ENCODE measurements around the gene ZBTB17. TPM values are rescaled to one million over a fixed set of nuclear protein-coding genes. Genes with fewer than 3 reads are reported as not detected.

ZBTB17 gene
- total and polyA plus RNA-seq, 9 of the 15 experiments (the other 6 are each of a cell fraction or from before 2014, with no cell fraction given), result 1.1 to 53.4 (median 29.6) TPM

DNA sequence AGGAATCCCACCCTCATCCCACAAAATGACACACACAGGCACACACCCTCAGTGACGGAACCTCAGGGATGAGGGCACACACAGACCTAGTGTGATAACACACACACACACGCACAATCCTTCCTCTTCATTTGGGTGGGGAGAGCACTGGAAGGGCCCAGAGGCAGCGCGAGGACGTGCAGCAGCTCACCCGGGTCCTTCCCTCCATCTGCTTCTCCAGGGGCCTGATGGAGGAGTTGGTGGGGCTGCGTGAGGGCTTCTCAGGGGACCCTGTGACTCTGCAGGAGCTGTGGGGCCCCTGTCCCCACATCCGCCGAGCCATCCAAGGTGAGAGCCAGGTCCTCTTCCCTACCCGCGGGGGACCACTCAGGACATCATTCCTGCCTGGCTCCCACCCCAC is 46.5 kb upstream of the ZBTB17 start (continued):
- TF ChIP-seq SMARCA4 (IDR thresholded peaks at IDR 0.05) (no peak), TBP (optimal IDR thresholded peaks at IDR 0.05; ENCODE audit: low read depth, low read length) (no peak), JUN (IDR thresholded peaks at IDR 0.05; ENCODE audit: borderline replicate concordance, low read depth, low read length) (no peak), JUN (CRISPR knock-in tag; IDR thresholded peaks at IDR 0.05; ENCODE audit: borderline replicate concordance) (no peak), ERF (CRISPR knock-in tag; IDR thresholded peaks at IDR 0.05) (no peak), ZNF785 (CRISPR knock-in tag; IDR thresholded peaks at IDR 0.05) (no peak)

DNA sequence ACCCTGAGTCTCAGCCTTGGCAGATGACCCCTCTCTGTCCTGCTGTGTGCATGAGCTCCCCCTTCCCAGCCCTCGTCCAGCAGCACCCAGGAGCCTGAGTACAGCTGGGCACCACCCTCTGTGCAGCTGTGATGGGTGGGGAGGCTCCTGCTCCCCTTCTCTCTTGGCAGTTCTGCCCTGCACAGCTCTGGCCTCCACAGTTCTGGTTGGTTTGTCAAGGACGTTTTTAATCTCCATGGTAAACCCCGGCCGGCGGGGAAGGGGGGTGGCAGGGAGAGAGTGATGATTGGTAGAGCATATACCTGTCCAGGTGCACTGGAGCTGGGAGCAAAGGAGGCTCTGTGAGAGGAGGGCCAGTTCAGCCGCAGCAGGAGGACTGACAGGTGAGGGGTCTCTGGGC is 45.8 kb upstream of the ZBTB17 start, which contains the start of gene CLCNKA:
TSS of gene CLCNKA (plus strand) at position 356 of the 400 bp plus-strand sequence. CDS start 584 bp downstream, outside the sequence.
- H4K20me1 ChIP-seq (replicated peaks; ENCODE audit: control insufficient read depth, insufficient read depth, low read length), result no peaks in the 10 kb centered on the region
- TF ChIP-seq PTTG1 (tag; IDR thresholded peaks at IDR 0.05; ENCODE audit: low read depth), result no peak
- peak within 1 kb of the TSS in 1 of 2 experiments; percentile 78; a peak in 1 of 4 replicates for H3K9ac ChIP-seq (ENCODE audit: insufficient read depth in 1 of 2, low read depth in 2 of 2, low read length in 2 of 2)
- no peaks in the 10 kb centered on the region for H3K9me3 ChIP-seq (replicated peaks; ENCODE audit: control insufficient read depth, insufficient read depth, low read depth, low read length)
- H3K27me3 ChIP-seq (ENCODE audit: control insufficient read depth in 2 of 2, insufficient read depth in 2 of 2, low read length in 2 of 2), result peaks cover 7 to 37% of the 10 kb centered on the region in 2 experiments; a peak in 3 of 5 replicates
- H3K36me3 ChIP-seq (ENCODE audit: control insufficient read depth, insufficient read depth, low read length), result no peaks in the 10 kb centered on the region
- ChIA-PET POLR2A (interaction anchor here (0.6 to 1.7 kb wide), 2 partner anchors 9 to 127 kb away, joined by 3 to 7 read pairs; no protein-coding TSS in a partner anchor), CTCF (ENCODE audit: low intra/inter-chr PET ratio) (no interaction called here)
- H3K79me2 ChIP-seq (ENCODE audit: control insufficient read depth, insufficient read depth, low read length), result no peaks in the 10 kb centered on the region
- DNase-seq (ENCODE audit: extremely low read depth in 1 of 4, low spot score in 3 of 4) (no peak), ATAC-seq (no peak), FAIRE-seq (no peak)
- no peak within 1 kb of the TSS for H3K4me2 ChIP-seq (ENCODE audit: insufficient read depth, low read length)
- WGBS (ENCODE audit: insufficient coverage, low coverage, missing lambda C conversion rate), result 10% methylated on average over 6 of the region's 6 CpGs
- BruUV-seq (replicated peaks), result no TSS peak
- H3K27ac ChIP-seq (ENCODE audit: extremely low read depth, low read depth, low read length), result no peak within 1 kb of the TSS
- 0 out of 2 replicates have a peak within 1 kb of the TSS, but pooled peaks have one; percentile 28 for H2AFZ ChIP-seq (ENCODE audit: low read depth, low read length)
- intact Hi-C loops (cut with micrococcal nuclease), result no loop called here
- in situ Hi-C loops (cut with MboI), result no loop called here
- H3K4me1 ChIP-seq (replicated peaks in 1 of 2; ENCODE audit: control insufficient read depth in 2 of 2, insufficient read depth in 2 of 2, low read length in 2 of 2), result peaks cover 0 to 49% of the 10 kb centered on the region in 2 experiments; a peak in 3 of 5 replicates
- H3K4me3 ChIP-seq, result no peak within 1 kb of the TSS
- no peaks in the 10 kb centered on the region for H3K9me1 ChIP-seq (ENCODE audit: control insufficient read depth, insufficient read depth, low read length)

Measured in K562 (cell line).